ENCODE data around the gene TMEM131. TPM values are rescaled to one million over a fixed set of nuclear protein-coding genes. Genes with fewer than 3 reads are reported as not detected.
A peak's percentile ranks its signal among the peaks of the same experiment; 100 is the strongest.
"Not testable (repeated sequence)": the region's sequence is repeated elsewhere in the genome, so short reads cannot be mapped to it uniquely, and the experiment has no call there.

TMEM131 gene, protein sequence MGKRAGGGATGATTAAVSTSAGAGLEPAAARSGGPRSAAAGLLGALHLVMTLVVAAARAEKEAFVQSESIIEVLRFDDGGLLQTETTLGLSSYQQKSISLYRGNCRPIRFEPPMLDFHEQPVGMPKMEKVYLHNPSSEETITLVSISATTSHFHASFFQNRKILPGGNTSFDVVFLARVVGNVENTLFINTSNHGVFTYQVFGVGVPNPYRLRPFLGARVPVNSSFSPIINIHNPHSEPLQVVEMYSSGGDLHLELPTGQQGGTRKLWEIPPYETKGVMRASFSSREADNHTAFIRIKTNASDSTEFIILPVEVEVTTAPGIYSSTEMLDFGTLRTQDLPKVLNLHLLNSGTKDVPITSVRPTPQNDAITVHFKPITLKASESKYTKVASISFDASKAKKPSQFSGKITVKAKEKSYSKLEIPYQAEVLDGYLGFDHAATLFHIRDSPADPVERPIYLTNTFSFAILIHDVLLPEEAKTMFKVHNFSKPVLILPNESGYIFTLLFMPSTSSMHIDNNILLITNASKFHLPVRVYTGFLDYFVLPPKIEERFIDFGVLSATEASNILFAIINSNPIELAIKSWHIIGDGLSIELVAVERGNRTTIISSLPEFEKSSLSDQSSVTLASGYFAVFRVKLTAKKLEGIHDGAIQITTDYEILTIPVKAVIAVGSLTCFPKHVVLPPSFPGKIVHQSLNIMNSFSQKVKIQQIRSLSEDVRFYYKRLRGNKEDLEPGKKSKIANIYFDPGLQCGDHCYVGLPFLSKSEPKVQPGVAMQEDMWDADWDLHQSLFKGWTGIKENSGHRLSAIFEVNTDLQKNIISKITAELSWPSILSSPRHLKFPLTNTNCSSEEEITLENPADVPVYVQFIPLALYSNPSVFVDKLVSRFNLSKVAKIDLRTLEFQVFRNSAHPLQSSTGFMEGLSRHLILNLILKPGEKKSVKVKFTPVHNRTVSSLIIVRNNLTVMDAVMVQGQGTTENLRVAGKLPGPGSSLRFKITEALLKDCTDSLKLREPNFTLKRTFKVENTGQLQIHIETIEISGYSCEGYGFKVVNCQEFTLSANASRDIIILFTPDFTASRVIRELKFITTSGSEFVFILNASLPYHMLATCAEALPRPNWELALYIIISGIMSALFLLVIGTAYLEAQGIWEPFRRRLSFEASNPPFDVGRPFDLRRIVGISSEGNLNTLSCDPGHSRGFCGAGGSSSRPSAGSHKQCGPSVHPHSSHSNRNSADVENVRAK (N-terminal part only)
- total RNA-seq: 100 to 1,000 TPM in 1 of 3 donors, 10 to 100 TPM in 2; 58.3 to 110 (median 67.7) TPM
- long read RNA-seq, donor 1, full-length matches to known transcripts: 3 of 16 reads
- long read RNA-seq, donor 1, partial matches to known transcripts: 9 of 16 reads
- long read RNA-seq, donor 1, other reads (novel, unspliced or antisense): 4 of 16 reads
- long read RNA-seq, donor 2, partial matches to known transcripts: 1 of 5 reads
- long read RNA-seq, donor 2, other reads (novel, unspliced or antisense): 4 of 5 reads

- H3K4me1 ChIP-seq (ENCODE audit: low read depth): peaks cover 26% of the 10 kb centered on the region
- peak; percentile 94 to 98 (median 97) for DNase-seq
- ATAC-seq: peak; percentile 95
- H3K4me3 ChIP-seq: peak within 1 kb of the TSS; percentile 94
- no peaks in the 10 kb centered on the region for H3K36me3 ChIP-seq (ENCODE audit: low read depth)
- intact Hi-C loops (cut with DNase I, micrococcal nuclease): no loop called here
- H3K9me3 ChIP-seq: no peaks in the 10 kb centered on the region
- TF ChIP-seq, protein P1, sequence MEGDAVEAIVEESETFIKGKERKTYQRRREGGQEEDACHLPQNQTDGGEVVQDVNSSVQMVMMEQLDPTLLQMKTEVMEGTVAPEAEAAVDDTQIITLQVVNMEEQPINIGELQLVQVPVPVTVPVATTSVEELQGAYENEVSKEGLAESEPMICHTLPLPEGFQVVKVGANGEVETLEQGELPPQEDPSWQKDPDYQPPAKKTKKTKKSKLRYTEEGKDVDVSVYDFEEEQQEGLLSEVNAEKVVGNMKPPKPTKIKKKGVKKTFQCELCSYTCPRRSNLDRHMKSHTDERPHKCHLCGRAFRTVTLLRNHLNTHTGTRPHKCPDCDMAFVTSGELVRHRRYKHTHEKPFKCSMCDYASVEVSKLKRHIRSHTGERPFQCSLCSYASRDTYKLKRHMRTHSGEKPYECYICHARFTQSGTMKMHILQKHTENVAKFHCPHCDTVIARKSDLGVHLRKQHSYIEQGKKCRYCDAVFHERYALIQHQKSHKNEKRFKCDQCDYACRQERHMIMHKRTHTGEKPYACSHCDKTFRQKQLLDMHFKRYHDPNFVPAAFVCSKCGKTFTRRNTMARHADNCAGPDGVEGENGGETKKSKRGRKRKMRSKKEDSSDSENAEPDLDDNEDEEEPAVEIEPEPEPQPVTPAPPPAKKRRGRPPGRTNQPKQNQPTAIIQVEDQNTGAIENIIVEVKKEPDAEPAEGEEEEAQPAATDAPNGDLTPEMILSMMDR (IDR thresholded peaks at IDR 0.05): no peak
These were observed at the start of gene TMEM131 for GRCh38 chr2:97995734-97996624. Gene TMEM131 (minus strand): TSS chr2:97995948. CDS start chr2:97995662, 286 bp downstream.

DNA sequence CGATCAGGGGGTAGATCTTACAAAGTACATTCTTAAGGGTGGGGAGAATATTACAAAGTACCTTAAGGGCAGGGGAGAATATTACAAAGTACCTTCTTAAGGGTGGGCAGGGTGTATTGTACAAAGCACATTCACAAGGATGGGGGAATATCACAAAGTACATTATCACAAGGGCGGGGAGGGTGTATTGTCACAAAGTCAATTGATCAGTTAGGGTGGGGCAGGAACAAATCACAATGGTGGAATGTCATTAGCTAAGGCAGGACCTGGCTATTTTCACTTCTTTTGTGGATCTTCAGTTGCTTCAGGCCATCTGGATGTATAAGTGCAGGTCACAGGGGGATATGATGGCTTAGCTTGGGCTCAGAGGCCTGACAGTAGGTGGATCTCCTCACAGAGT is 49.0 kb upstream of the TMEM131 start:
- ATAC-seq; H3K36me3 ChIP-seq (ENCODE audit: low read depth); DNase-seq; intact Hi-C loops (cut with DNase I, micrococcal nuclease); H3K4me3 ChIP-seq; H3K4me1 ChIP-seq (ENCODE audit: low read depth): not testable (repeated sequence)
- H3K9me3 ChIP-seq: peaks cover 13% of the 10 kb centered on the region

- peaks cover 13% of the 10 kb centered on the region for H3K9me3 ChIP-seq
- no peak overlapping the region for H3K4me3 ChIP-seq
- H3K36me3 ChIP-seq (ENCODE audit: low read depth): no peaks in the 10 kb centered on the region
- ATAC-seq (no peak), DNase-seq (no peak)
- peaks cover 17% of the 10 kb centered on the region for H3K4me1 ChIP-seq (ENCODE audit: low read depth)
- TF ChIP-seq, protein P1 (IDR thresholded peaks at IDR 0.05): no peak
- intact Hi-C loops (cut with DNase I, micrococcal nuclease): no loop called here
These were observed 47.4 kb upstream of the TMEM131 start for GRCh38 chr2:98043101-98043500.

DNA sequence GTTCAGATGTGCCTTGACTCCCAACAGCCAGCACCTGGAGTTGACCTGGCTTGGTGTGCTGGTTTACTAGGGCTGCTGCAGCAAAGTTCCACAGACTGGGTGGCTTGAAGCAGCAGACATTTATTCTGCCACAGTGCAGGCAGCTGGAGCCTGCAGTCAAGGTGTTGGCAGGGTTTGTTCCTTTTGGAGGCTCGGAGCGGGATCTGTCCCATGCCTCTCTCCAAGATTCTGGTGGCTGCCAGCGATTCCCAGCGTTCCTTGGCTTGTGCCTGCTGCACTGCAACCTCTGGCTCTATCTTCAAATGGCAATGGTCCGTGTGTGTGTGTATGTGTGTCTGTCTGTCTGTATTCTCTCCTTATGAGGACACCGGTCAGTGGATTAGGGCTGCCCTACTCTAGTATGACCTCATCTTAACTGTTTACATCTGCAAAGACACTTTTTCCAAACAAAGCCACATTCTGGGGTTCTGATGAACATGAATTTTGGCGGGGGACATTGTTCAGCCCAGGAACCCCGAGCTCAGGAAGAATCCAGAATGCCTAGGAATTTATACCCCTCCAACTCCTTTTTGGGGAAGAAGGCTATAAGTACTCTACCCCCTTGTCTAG is 44.7 kb upstream of the TMEM131 start:
- TF ChIP-seq, protein P1 (IDR thresholded peaks at IDR 0.05): no peak
- no peaks in the 10 kb centered on the region for H3K36me3 ChIP-seq (ENCODE audit: low read depth)
- H3K4me3 ChIP-seq: no peak overlapping the region
- peaks cover 36% of the 10 kb centered on the region for H3K4me1 ChIP-seq (ENCODE audit: low read depth)
- intact Hi-C loops (cut with DNase I, micrococcal nuclease): no loop called here
- ATAC-seq (peak; percentile 11), DNase-seq (no peak)
- peaks cover 11% of the 10 kb centered on the region for H3K9me3 ChIP-seq
